B cell (primary cell): ENCODE data around the gene EGFR.

Experiments
- EZH2 ChIP-seq: IDR thresholded peaks from 2 replicates; pipeline ENCODE4 v1.6.1; 2012; ENCODE audit warnings: borderline replicate concordance, low read depth, mild to moderate bottlenecking, moderate library complexity, low read length; ENCODE audit not compliant: insufficient read depth, poor library complexity, severe bottlenecking
- TF ChIP-seq, protein P1 (sequence below): fragments of 200-600 bp; IDR thresholded peaks from one replicate; pipeline ENCODE4 v1.8.0; 2022; ENCODE audit warnings: antibody characterized with exemption, mild to moderate bottlenecking

DNA sequence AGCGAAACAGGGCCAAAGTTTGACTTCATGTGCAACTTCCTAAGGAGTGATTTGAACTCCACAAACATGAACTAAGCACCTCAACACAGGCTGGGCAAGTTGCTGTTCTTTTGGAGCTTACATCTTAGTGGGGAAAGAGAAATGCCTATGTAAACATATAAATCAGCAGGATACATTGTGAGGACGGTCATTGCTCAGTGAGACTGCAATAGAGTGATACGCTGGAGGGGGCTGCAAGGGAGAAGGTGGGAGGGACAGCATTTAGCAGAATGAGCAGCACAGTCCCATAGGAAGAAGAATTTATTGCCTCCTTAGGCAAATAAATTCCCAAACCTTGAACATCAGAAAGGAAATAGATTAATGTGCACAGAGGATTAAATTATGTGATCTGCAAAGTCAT is 90.0 kb downstream of the EGFR start:
- TF ChIP-seq, protein P1, sequence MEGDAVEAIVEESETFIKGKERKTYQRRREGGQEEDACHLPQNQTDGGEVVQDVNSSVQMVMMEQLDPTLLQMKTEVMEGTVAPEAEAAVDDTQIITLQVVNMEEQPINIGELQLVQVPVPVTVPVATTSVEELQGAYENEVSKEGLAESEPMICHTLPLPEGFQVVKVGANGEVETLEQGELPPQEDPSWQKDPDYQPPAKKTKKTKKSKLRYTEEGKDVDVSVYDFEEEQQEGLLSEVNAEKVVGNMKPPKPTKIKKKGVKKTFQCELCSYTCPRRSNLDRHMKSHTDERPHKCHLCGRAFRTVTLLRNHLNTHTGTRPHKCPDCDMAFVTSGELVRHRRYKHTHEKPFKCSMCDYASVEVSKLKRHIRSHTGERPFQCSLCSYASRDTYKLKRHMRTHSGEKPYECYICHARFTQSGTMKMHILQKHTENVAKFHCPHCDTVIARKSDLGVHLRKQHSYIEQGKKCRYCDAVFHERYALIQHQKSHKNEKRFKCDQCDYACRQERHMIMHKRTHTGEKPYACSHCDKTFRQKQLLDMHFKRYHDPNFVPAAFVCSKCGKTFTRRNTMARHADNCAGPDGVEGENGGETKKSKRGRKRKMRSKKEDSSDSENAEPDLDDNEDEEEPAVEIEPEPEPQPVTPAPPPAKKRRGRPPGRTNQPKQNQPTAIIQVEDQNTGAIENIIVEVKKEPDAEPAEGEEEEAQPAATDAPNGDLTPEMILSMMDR, result no peak
- TF ChIP-seq EZH2, result no peak
